ENCODE data around the gene WWP2.

The WWP2 gene

GRCh38 chr16:69910964-69911363 lies 148.8 kb downstream of the WWP2 start:
- TF ChIP-seq TAF1 (IDR thresholded peaks at IDR 0.05; ENCODE audit: borderline replicate concordance, insufficient read depth, low read length) (no peak), FOXP2 (optimal IDR thresholded peaks at IDR 0.05; ENCODE audit: borderline replicate concordance, extremely low read depth, extremely low read length, insufficient read depth) (no peak), SIN3A (IDR thresholded peaks at IDR 0.05; ENCODE audit: borderline replicate concordance, insufficient read depth, low read length) (no peak), POLR2AphosphoS5 (IDR thresholded peaks at IDR 0.05; ENCODE audit: low read depth, low read length) (no peak)
- TF ChIP-seq, protein P1, sequence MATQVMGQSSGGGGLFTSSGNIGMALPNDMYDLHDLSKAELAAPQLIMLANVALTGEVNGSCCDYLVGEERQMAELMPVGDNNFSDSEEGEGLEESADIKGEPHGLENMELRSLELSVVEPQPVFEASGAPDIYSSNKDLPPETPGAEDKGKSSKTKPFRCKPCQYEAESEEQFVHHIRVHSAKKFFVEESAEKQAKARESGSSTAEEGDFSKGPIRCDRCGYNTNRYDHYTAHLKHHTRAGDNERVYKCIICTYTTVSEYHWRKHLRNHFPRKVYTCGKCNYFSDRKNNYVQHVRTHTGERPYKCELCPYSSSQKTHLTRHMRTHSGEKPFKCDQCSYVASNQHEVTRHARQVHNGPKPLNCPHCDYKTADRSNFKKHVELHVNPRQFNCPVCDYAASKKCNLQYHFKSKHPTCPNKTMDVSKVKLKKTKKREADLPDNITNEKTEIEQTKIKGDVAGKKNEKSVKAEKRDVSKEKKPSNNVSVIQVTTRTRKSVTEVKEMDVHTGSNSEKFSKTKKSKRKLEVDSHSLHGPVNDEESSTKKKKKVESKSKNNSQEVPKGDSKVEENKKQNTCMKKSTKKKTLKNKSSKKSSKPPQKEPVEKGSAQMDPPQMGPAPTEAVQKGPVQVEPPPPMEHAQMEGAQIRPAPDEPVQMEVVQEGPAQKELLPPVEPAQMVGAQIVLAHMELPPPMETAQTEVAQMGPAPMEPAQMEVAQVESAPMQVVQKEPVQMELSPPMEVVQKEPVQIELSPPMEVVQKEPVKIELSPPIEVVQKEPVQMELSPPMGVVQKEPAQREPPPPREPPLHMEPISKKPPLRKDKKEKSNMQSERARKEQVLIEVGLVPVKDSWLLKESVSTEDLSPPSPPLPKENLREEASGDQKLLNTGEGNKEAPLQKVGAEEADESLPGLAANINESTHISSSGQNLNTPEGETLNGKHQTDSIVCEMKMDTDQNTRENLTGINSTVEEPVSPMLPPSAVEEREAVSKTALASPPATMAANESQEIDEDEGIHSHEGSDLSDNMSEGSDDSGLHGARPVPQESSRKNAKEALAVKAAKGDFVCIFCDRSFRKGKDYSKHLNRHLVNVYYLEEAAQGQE (IDR thresholded peaks at IDR 0.05; ENCODE audit: insufficient read depth in 1 of 2, low read depth in 2 of 2, low read length in 2 of 2) = no peak

DNA sequence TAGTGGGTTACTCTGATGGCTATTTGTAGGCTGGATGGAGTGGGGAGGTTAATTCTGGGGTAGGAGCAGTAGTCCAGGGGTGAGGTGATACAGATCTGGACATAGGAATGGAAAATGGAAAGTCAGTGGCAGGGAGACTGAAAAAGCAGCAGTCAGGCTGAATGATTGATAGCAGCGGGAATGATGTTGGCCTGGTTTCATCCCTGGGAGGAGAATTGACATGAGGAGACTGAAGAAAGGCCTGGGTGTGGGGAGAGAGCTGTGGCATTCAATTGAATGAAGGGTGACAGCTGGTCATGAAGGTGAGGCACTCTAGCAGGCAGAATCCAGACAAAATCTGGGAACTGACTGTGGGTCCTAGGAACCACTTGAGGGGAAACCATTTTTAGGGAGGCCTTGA lies 154.3 kb downstream of the WWP2 start:
- TF ChIP-seq TAF1 (IDR thresholded peaks at IDR 0.05; ENCODE audit: borderline replicate concordance, insufficient read depth, low read length) (no peak), FOXP2 (optimal IDR thresholded peaks at IDR 0.05; ENCODE audit: borderline replicate concordance, extremely low read depth, extremely low read length, insufficient read depth) (no peak), POLR2AphosphoS5 (IDR thresholded peaks at IDR 0.05; ENCODE audit: low read depth, low read length) (no peak), SIN3A (IDR thresholded peaks at IDR 0.05; ENCODE audit: borderline replicate concordance, insufficient read depth, low read length) (no peak)
- TF ChIP-seq, protein P1 (IDR thresholded peaks at IDR 0.05; ENCODE audit: insufficient read depth in 1 of 2, low read depth in 2 of 2, low read length in 2 of 2) = no peak

DNA sequence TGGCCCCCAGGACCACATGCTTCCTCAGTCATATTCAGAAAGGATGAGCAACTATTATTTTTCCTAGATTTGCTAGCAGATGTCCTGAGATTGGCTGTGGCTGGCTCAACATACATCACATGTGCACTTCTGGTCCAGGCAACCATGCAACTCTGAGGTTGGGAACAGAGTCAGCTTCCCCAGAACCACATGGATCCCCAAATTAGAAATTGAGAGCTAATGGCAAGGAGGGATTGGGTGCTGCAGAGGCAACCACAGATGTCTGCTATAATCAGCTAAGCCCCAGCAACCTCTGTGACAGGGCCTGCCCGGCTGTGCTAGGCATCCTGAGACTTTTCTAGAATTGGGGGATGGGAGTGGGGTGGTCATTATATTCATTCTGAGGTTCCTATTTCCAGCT lies 155.2 kb downstream of the WWP2 start:
- no peak for TF ChIP-seq SIN3A (IDR thresholded peaks at IDR 0.05; ENCODE audit: borderline replicate concordance, insufficient read depth, low read length)
- TF ChIP-seq FOXP2 (optimal IDR thresholded peaks at IDR 0.05; ENCODE audit: borderline replicate concordance, extremely low read depth, extremely low read length, insufficient read depth) = no peak
- TF ChIP-seq TAF1 (IDR thresholded peaks at IDR 0.05; ENCODE audit: borderline replicate concordance, insufficient read depth, low read length) = no peak
- TF ChIP-seq, protein P1 (IDR thresholded peaks at IDR 0.05; ENCODE audit: insufficient read depth in 1 of 2, low read depth in 2 of 2, low read length in 2 of 2) = no peak
- TF ChIP-seq POLR2AphosphoS5 (IDR thresholded peaks at IDR 0.05; ENCODE audit: low read depth, low read length) = no peak

DNA sequence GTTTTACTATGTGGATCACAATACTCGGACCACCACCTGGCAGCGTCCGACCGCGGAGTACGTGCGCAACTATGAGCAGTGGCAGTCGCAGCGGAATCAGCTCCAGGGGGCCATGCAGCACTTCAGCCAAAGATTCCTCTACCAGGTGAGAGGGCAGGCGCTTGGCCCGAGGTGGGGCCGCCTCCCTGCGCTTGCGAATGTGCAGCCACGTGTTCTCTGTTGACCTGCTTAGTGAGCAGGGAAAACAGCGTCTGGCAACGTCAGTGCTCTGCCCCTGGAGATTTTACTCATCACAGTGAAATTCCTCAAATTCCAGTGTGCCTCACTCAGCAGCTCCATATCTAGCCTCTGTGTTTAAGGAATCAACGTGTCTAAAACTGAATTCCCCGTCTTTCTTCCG lies 155.6 kb downstream of the WWP2 start:
- TF ChIP-seq TAF1 (IDR thresholded peaks at IDR 0.05; ENCODE audit: borderline replicate concordance, insufficient read depth, low read length) = no peak

DNA sequence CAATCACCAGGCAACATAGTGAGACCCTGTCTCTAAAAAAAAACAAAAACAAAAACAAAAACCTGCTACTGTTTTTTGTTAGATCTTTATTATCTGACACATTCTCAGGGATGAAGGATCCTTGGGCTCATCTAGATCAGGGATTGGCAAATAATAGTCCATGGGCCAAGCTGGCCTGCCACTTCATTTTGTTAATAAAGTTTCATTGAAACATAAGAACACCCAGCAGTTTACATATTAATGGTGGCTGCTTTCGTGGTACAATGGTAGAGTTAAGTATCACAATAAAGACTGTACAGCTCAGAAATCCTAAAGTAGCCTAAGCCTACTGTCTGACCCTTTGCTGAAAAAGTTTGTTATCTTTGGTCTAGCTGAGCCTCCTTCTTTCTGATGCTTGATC lies 156.1 kb downstream of the WWP2 start:
- TF ChIP-seq POLR2AphosphoS5 (IDR thresholded peaks at IDR 0.05; ENCODE audit: low read depth, low read length) (no peak), SIN3A (IDR thresholded peaks at IDR 0.05; ENCODE audit: borderline replicate concordance, insufficient read depth, low read length) (no peak), TAF1 (IDR thresholded peaks at IDR 0.05; ENCODE audit: borderline replicate concordance, insufficient read depth, low read length) (no peak), FOXP2 (optimal IDR thresholded peaks at IDR 0.05; ENCODE audit: borderline replicate concordance, extremely low read depth, extremely low read length, insufficient read depth) (no peak)
- TF ChIP-seq, protein P1 (IDR thresholded peaks at IDR 0.05; ENCODE audit: insufficient read depth in 1 of 2, low read depth in 2 of 2, low read length in 2 of 2) = no peak

Data from PFSK-1 (cell line).